ENCODE data around the gene NTNG2. TPM values are rescaled to one million over a fixed set of nuclear protein-coding genes. Genes with fewer than 3 reads are reported as not detected.
A peak's percentile ranks its signal among the peaks of the same experiment; 100 is the strongest.

NTNG2 gene
- total RNA-seq, 2 experiments from 2014 or later = 0.52 to 0.76 TPM

GRCh38 chr9:132166599-132166998 is 4.7 kb downstream of the NTNG2 start:
- Mint-ChIP-seq H3K4me3 (no peak overlapping the region), H3K27ac (no peak overlapping the region), H3K9me3 (no peaks in the 10 kb centered on the region), H3K27me3 (ENCODE audit: low read depth) (peaks cover 49% of the 10 kb centered on the region), H3K4me1 (ENCODE audit: low read depth) (peaks cover 7% of the 10 kb centered on the region), H3K36me3 (ENCODE audit: low read depth) (peaks cover 1% of the 10 kb centered on the region)
- DNase-seq = peak; percentile 38
- CTCF ChIA-PET = interaction anchor here (0.6 to 2.5 kb wide), 4 partner anchors 36 to 69 kb away, joined by 3 to 19 read pairs (median 6); no protein-coding TSS in a partner anchor
- intact Hi-C loops (cut with micrococcal nuclease) = loop anchor here (1.0 kb wide), 1 partner anchor 404 kb away; no protein-coding TSS in a partner anchor

DNA sequence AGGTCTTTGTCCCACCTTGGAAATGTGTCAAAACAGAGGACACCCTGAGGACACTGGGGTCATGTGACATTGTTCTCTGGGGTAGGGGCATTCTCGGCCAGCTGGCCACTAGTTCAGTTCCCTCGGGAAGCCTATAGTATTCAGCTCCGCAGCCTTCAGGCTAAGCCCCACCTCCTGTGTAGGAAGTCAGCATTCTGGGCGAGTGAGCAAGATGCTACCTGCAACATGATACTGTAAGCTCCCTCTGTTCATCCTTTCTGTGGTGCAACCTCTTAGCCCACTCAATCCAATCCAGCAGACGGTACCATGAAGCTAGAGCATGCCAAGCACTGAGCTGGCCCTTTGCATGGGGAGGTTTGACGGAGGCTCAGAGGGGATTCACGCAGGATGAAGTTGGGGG is 5.3 kb downstream of the NTNG2 start:
- Mint-ChIP-seq H3K4me3 (no peak overlapping the region), H3K27ac (no peak overlapping the region), H3K36me3 (ENCODE audit: low read depth) (peaks cover 1% of the 10 kb centered on the region), H3K4me1 (ENCODE audit: low read depth) (peaks cover 6% of the 10 kb centered on the region), H3K27me3 (ENCODE audit: low read depth) (peaks cover 51% of the 10 kb centered on the region), H3K9me3 (no peaks in the 10 kb centered on the region)
- no peak for DNase-seq
- CTCF ChIA-PET = interaction anchor here (0.6 to 2.5 kb wide), 7 partner anchors 11 to 410 kb away, joined by 3 to 19 read pairs (median 5); no protein-coding TSS in a partner anchor
- intact Hi-C loops (cut with micrococcal nuclease) = no loop called here

- no peaks in the 10 kb centered on the region for H3K36me3 Mint-ChIP-seq (ENCODE audit: low read depth)
- H3K4me1 Mint-ChIP-seq (ENCODE audit: low read depth) = peaks cover 4% of the 10 kb centered on the region
- intact Hi-C loops (cut with micrococcal nuclease) = no loop called here
- no peak overlapping the region for H3K4me3 Mint-ChIP-seq
- CTCF ChIA-PET = interaction anchor here (0.6 to 2.5 kb wide), 6 partner anchors 10 to 399 kb away, joined by 3 to 19 read pairs (median 6); no protein-coding TSS in a partner anchor
- no peaks in the 10 kb centered on the region for H3K9me3 Mint-ChIP-seq
- DNase-seq = no peak
- peaks cover 49% of the 10 kb centered on the region for H3K27me3 Mint-ChIP-seq (ENCODE audit: low read depth)
- H3K27ac Mint-ChIP-seq = no peak overlapping the region
Observed at GRCh38 chr9:132168347-132168746, 6.5 kb downstream of the NTNG2 start.

DNA sequence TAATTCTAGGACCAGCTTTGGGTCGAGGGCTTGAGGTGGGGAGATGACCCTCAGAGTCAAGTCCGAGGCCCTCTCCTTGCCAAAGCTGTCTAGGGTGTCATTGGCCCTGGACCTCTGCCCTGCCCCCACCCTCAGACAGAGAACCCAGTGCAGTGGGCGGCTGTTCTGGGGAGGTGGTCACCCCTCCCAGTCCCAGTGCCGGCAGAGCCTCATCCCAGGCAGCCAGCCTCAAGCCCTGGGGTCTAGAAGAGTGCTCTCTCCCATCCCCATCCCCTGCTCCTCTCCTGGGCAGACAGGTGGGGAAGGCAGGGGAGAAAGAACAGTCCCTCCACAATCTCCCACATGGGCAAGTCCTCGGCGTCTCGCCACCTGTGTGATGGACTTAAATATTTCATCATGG is 7.0 kb downstream of the NTNG2 start:
- Mint-ChIP-seq H3K4me1 (ENCODE audit: low read depth) (peaks cover 2% of the 10 kb centered on the region), H3K27ac (no peak overlapping the region), H3K9me3 (no peaks in the 10 kb centered on the region), H3K4me3 (no peak overlapping the region), H3K27me3 (ENCODE audit: low read depth) (peaks cover 52% of the 10 kb centered on the region), H3K36me3 (ENCODE audit: low read depth) (no peaks in the 10 kb centered on the region)
- CTCF ChIA-PET = interaction anchor here (0.6 to 2.5 kb wide), 5 partner anchors 10 to 400 kb away, joined by 3 to 19 read pairs (median 7); no protein-coding TSS in a partner anchor
- intact Hi-C loops (cut with micrococcal nuclease) = no loop called here
- DNase-seq = no peak

DNA sequence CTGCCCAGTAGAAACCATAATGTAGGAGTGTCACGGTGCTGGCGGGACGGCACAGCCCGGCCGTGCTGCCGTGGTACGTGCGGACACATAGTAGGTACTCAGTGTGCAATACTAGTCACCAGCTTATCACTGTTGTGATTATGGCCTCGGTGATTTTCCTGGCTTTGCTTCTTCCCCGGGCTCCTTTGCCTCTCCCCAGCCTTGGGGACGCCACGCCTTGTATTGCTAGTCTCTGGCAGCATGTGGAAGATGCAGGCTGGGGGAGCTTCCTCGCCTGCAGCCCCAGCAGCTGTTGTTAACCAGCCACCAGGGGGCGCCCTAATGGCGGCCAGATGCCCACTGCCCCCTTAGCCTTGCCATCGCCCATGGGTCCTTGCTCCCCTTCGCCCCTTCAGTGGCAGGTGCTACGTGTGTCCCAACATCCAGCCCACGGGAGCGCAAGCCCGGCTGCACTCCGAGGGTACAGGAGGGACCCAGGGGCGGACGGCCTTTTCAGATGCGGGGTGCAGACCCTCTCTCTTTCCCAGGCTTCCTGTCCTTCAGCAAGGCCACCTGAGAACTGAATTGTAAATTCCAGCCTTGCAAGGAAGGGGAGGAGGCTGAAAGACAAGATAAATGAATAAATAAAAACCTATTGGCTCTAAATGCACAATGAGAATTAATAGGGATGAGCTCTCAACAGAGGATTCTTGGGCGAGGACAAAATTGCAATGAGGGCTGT is 8.0 kb downstream of the NTNG2 start:
- Mint-ChIP-seq H3K36me3 (ENCODE audit: low read depth) (no peaks in the 10 kb centered on the region), H3K27me3 (ENCODE audit: low read depth) (peaks cover 44% of the 10 kb centered on the region), H3K4me1 (ENCODE audit: low read depth) (no peaks in the 10 kb centered on the region), H3K4me3 (no peak overlapping the region), H3K9me3 (no peaks in the 10 kb centered on the region), H3K27ac (no peak overlapping the region)
- peak; percentile 59 for DNase-seq
- CTCF ChIA-PET = interaction anchor here (0.7 to 4.6 kb wide), 13 partner anchors 10 to 411 kb away, joined by 3 to 60 read pairs (median 3); no protein-coding TSS in a partner anchor
- intact Hi-C loops (cut with micrococcal nuclease) = loop anchor here (1.0 kb wide), 1 partner anchor 66 kb away; no protein-coding TSS in a partner anchor

DNA sequence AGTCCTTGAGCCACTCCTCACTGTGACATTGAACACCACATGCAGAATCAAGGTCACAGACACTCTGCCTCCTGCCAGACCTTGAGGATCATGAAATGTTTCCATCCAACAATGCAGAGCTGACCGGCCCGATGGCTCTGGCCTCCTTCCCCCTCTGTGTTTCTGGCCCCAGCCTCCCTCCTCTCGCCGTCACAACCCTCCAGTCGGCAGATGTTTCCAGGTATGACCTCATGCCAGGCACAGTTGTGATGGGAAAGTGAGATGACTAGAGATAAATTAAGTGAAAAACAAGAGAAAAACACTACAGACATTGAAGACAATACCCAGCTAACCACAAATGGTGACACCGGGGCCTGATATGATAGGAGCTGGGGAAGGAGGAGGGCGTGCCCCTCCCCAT is 9.8 kb downstream of the NTNG2 start:
- intact Hi-C loops (cut with micrococcal nuclease) = no loop called here
- Mint-ChIP-seq H3K27ac (no peak overlapping the region), H3K9me3 (no peaks in the 10 kb centered on the region), H3K27me3 (ENCODE audit: low read depth) (peaks cover 27% of the 10 kb centered on the region), H3K36me3 (ENCODE audit: low read depth) (no peaks in the 10 kb centered on the region), H3K4me3 (no peak overlapping the region), H3K4me1 (ENCODE audit: low read depth) (no peaks in the 10 kb centered on the region)
- no peak for DNase-seq
- CTCF ChIA-PET = interaction anchor here (0.7 to 4.6 kb wide), 6 partner anchors 14 to 97 kb away, joined by 3 to 60 read pairs (median 4); no protein-coding TSS in a partner anchor

DNA sequence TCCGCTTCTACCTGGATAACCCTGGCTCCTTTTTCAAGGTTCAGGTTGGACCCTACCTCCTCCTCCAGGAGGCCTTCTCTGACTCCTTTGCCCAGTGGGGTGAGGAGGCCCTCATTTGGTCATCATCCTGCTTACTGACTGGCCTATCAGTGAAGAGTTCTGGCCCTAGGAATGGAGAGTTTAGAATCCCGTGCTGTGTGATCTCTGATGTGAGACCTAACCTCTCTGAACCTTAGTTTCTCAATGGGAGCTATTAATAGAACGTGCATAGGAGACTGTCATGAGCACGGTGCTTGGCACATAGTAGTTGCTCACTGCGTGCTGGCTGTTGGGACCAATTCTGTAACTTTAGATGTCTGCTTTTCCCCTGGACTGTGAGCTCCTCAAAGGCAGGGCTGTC is 10.3 kb downstream of the NTNG2 start:
- Mint-ChIP-seq H3K9me3 (no peaks in the 10 kb centered on the region), H3K36me3 (ENCODE audit: low read depth) (no peaks in the 10 kb centered on the region), H3K27ac (no peak overlapping the region), H3K4me1 (ENCODE audit: low read depth) (no peaks in the 10 kb centered on the region), H3K27me3 (ENCODE audit: low read depth) (peaks cover 22% of the 10 kb centered on the region), H3K4me3 (no peak overlapping the region)
- intact Hi-C loops (cut with micrococcal nuclease) = no loop called here
- no peak for DNase-seq
- CTCF ChIA-PET = interaction anchor here (0.7 to 4.6 kb wide), 4 partner anchors 64 to 87 kb away, joined by 3 to 60 read pairs (median 9); no protein-coding TSS in a partner anchor

- no peaks in the 10 kb centered on the region for H3K4me1 Mint-ChIP-seq (ENCODE audit: low read depth)
- CTCF ChIA-PET = no interaction called here
Observed at GRCh38 chr9:132175431-132175830, 13.6 kb downstream of the NTNG2 start.

DNA sequence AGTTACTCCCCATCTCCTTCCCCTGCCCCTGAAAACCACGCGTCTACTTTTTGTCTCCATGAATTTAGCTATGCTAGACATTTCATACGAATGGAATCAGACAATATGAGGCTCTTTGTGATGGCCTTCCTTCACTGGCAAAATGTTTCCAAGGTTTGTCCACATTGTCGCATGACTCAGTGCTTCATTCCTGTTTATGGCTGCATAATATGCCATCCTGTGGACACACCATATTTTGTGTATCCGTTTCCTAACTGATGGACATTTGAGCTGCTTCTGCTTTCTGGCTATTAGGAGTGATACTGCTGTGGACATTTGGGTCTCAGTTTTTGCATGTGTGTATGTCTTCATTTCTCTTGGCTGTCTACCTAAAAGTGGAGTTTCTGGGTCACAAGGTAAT is 14.5 kb downstream of the NTNG2 start:
- CTCF ChIA-PET = no interaction called here
- Mint-ChIP-seq H3K9me3 (no peaks in the 10 kb centered on the region), H3K27me3 (ENCODE audit: low read depth) (peaks cover 11% of the 10 kb centered on the region)

More at GRCh38 chr9:132175431-132175830, 13.6 kb downstream of the NTNG2 start:
- intact Hi-C loops (cut with micrococcal nuclease) = no loop called here
- no peak overlapping the region for H3K27ac Mint-ChIP-seq
- DNase-seq = no peak
- no peaks in the 10 kb centered on the region for H3K36me3 Mint-ChIP-seq (ENCODE audit: low read depth)
- H3K9me3 Mint-ChIP-seq = no peaks in the 10 kb centered on the region
- H3K27me3 Mint-ChIP-seq (ENCODE audit: low read depth) = peaks cover 12% of the 10 kb centered on the region
- H3K4me3 Mint-ChIP-seq = no peak overlapping the region

GRCh38 chr9:132181796-132182313 is 20.0 kb downstream of the NTNG2 start:
- DNase-seq = no peak
- intact Hi-C loops (cut with micrococcal nuclease) = no loop called here
- Mint-ChIP-seq H3K27me3 (ENCODE audit: low read depth) (peaks cover 8% of the 10 kb centered on the region), H3K4me3 (no peak overlapping the region), H3K36me3 (ENCODE audit: low read depth) (no peaks in the 10 kb centered on the region), H3K9me3 (no peaks in the 10 kb centered on the region), H3K27ac (no peak overlapping the region), H3K4me1 (ENCODE audit: low read depth) (no peaks in the 10 kb centered on the region)
- CTCF ChIA-PET = no interaction called here

More for the DNA sequence above, 14.5 kb downstream of the NTNG2 start:
- no peak for DNase-seq
- intact Hi-C loops (cut with micrococcal nuclease) = no loop called here
- no peak overlapping the region for H3K27ac Mint-ChIP-seq
- H3K36me3 Mint-ChIP-seq (ENCODE audit: low read depth) = no peaks in the 10 kb centered on the region
- no peak overlapping the region for H3K4me3 Mint-ChIP-seq
- H3K4me1 Mint-ChIP-seq (ENCODE audit: low read depth) = no peaks in the 10 kb centered on the region

- Mint-ChIP-seq H3K9me3 (no peaks in the 10 kb centered on the region), H3K27me3 (ENCODE audit: low read depth) (peaks cover 8% of the 10 kb centered on the region), H3K36me3 (ENCODE audit: low read depth) (no peaks in the 10 kb centered on the region), H3K4me1 (ENCODE audit: low read depth) (no peaks in the 10 kb centered on the region), H3K4me3 (no peak overlapping the region), H3K27ac (no peak overlapping the region)
- intact Hi-C loops (cut with micrococcal nuclease) = no loop called here
- CTCF ChIA-PET = interaction anchor here (1.0 kb wide), 1 partner anchor 13 kb away, joined by 3 read pairs; no protein-coding TSS in a partner anchor
- DNase-seq = no peak
Observed at GRCh38 chr9:132182314-132183091, 20.6 kb downstream of the NTNG2 start.

DNA sequence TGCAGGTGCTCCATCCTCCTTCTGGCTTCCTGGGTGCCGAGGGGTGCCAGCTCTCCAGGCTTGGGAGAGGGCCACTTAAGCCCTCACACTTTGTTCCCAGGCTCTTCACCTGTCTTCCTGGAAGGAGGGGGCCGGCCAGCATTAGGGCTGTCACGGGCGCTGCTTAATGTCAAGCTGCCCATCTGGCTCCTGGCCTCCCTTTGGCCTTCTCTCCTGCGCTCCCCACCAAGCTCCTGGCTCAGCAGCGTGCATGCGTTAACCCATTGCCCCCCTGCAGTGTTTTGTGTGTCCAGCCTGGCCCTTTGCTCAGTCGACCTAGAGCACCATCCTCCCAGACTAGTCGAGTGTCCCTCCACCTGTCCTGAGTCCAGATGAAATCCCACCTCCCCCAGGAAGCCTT is 21.3 kb downstream of the NTNG2 start:
- Mint-ChIP-seq H3K4me1 (ENCODE audit: low read depth) (no peaks in the 10 kb centered on the region), H3K27me3 (ENCODE audit: low read depth) (peaks cover 8% of the 10 kb centered on the region), H3K27ac (no peak overlapping the region), H3K9me3 (no peaks in the 10 kb centered on the region), H3K36me3 (ENCODE audit: low read depth) (no peaks in the 10 kb centered on the region), H3K4me3 (no peak overlapping the region)
- intact Hi-C loops (cut with micrococcal nuclease) = no loop called here
- CTCF ChIA-PET = interaction anchor here (1.0 kb wide), 1 partner anchor 13 kb away, joined by 3 read pairs; no protein-coding TSS in a partner anchor
- DNase-seq = no peak

All from activated naive CD4-positive, alpha-beta T cell treated with anti-CD3 and anti-CD28 coated beads for 36 hours (primary cell).